ENCODE measurements around the gene RBM20. TPM values are rescaled to one million over a fixed set of nuclear protein-coding genes. Genes with fewer than 3 reads are reported as not detected.
A peak's percentile ranks its signal among the peaks of the same experiment; 100 is the strongest.

Gene RBM20
- polyA plus RNA-seq, 1 donor: 0.96 TPM

GRCh38 chr10:110737886-110738634 is 93.9 kb downstream of the RBM20 start:
- H3K27me3 ChIP-seq (ENCODE audit: control insufficient read depth, insufficient read depth, low read length): no peaks in the 10 kb centered on the region
- no CpG with 5 or more reads among the region's 7 CpGs for WGBS (ENCODE audit: insufficient coverage, low lambda C conversion rate)
- no peaks in the 10 kb centered on the region for H3K36me3 ChIP-seq (ENCODE audit: control insufficient read depth, insufficient read depth, low read length)

GRCh38 chr10:110739811-110740271 is 95.7 kb downstream of the RBM20 start:
- Histone ChIP-seq H3K27ac (ENCODE audit: low read length) (no peak overlapping the region), H3K36me3 (ENCODE audit: control insufficient read depth, insufficient read depth, low read length) (no peaks in the 10 kb centered on the region)
- no CpG with 5 or more reads among the region's 7 CpGs for WGBS (ENCODE audit: insufficient coverage, low lambda C conversion rate)

More at GRCh38 chr10:110737886-110738634, 93.9 kb downstream of the RBM20 start:
- DNase-seq: no peak
- no peak overlapping the region for H3K27ac ChIP-seq (ENCODE audit: low read length)
- no peaks in the 10 kb centered on the region for H3K9me3 ChIP-seq (ENCODE audit: control insufficient read depth, low read depth, low read length)
- H3K4me1 ChIP-seq (ENCODE audit: control insufficient read depth, insufficient read depth, low read length): peaks cover 3% of the 10 kb centered on the region
- H3K4me3 ChIP-seq (ENCODE audit: low read length): no peak overlapping the region

GRCh38 chr10:110742801-110743200 is 98.7 kb downstream of the RBM20 start:
- H3K4me1 ChIP-seq (ENCODE audit: control insufficient read depth, insufficient read depth, low read length): no peaks in the 10 kb centered on the region
- H3K27me3 ChIP-seq (ENCODE audit: control insufficient read depth, insufficient read depth, low read length): no peaks in the 10 kb centered on the region
- H3K9me3 ChIP-seq (ENCODE audit: control insufficient read depth, low read depth, low read length): no peaks in the 10 kb centered on the region
- DNase-seq: no peak
- no peak overlapping the region for H3K27ac ChIP-seq (ENCODE audit: low read length)
- H3K4me3 ChIP-seq (ENCODE audit: low read length): no peak overlapping the region
- no CpG with 5 or more reads among the region's 6 CpGs for WGBS (ENCODE audit: insufficient coverage, low lambda C conversion rate)
- H3K36me3 ChIP-seq (ENCODE audit: control insufficient read depth, insufficient read depth, low read length): no peaks in the 10 kb centered on the region

More at GRCh38 chr10:110739811-110740271, 95.7 kb downstream of the RBM20 start:
- no peak for DNase-seq
- Histone ChIP-seq H3K4me1 (ENCODE audit: control insufficient read depth, insufficient read depth, low read length) (peaks cover 3% of the 10 kb centered on the region), H3K9me3 (ENCODE audit: control insufficient read depth, low read depth, low read length) (no peaks in the 10 kb centered on the region), H3K4me3 (ENCODE audit: low read length) (no peak overlapping the region), H3K27me3 (ENCODE audit: control insufficient read depth, insufficient read depth, low read length) (no peaks in the 10 kb centered on the region)

GRCh38 chr10:110744782-110745181 is 100.6 kb downstream of the RBM20 start:
- H3K4me3 ChIP-seq (ENCODE audit: low read length): no peak overlapping the region
- H3K4me1 ChIP-seq (ENCODE audit: control insufficient read depth, insufficient read depth, low read length): no peaks in the 10 kb centered on the region
- DNase-seq: no peak
- WGBS (ENCODE audit: insufficient coverage, low lambda C conversion rate): 80% methylated on average over 1 of the region's 5 CpGs
- H3K36me3 ChIP-seq (ENCODE audit: control insufficient read depth, insufficient read depth, low read length): no peaks in the 10 kb centered on the region
- H3K9me3 ChIP-seq (ENCODE audit: control insufficient read depth, low read depth, low read length): peaks cover 3% of the 10 kb centered on the region
- H3K27ac ChIP-seq (ENCODE audit: low read length): no peak overlapping the region
- no peaks in the 10 kb centered on the region for H3K27me3 ChIP-seq (ENCODE audit: control insufficient read depth, insufficient read depth, low read length)

- peaks cover 3% of the 10 kb centered on the region for H3K9me3 ChIP-seq (ENCODE audit: control insufficient read depth, low read depth, low read length)
- no peak overlapping the region for H3K4me3 ChIP-seq (ENCODE audit: low read length)
- peak; percentile 67 to 73 for DNase-seq
- no peaks in the 10 kb centered on the region for H3K27me3 ChIP-seq (ENCODE audit: control insufficient read depth, insufficient read depth, low read length)
- H3K4me1 ChIP-seq (ENCODE audit: control insufficient read depth, insufficient read depth, low read length): no peaks in the 10 kb centered on the region
- H3K36me3 ChIP-seq (ENCODE audit: control insufficient read depth, insufficient read depth, low read length): no peaks in the 10 kb centered on the region
- WGBS (ENCODE audit: insufficient coverage, low lambda C conversion rate): no CpG with 5 or more reads among the region's 4 CpGs
- no peak overlapping the region for H3K27ac ChIP-seq (ENCODE audit: low read length)
Observed at GRCh38 chr10:110746254-110746826, 102.2 kb downstream of the RBM20 start.

GRCh38 chr10:110746969-110747608 is 103.0 kb downstream of the RBM20 start:
- peaks cover 3% of the 10 kb centered on the region for H3K9me3 ChIP-seq (ENCODE audit: control insufficient read depth, low read depth, low read length)
- H3K27ac ChIP-seq (ENCODE audit: low read length): no peak overlapping the region
- no peak for DNase-seq
- no peaks in the 10 kb centered on the region for H3K27me3 ChIP-seq (ENCODE audit: control insufficient read depth, insufficient read depth, low read length)
- no peaks in the 10 kb centered on the region for H3K36me3 ChIP-seq (ENCODE audit: control insufficient read depth, insufficient read depth, low read length)
- no CpG with 5 or more reads among the region's 1 CpG for WGBS (ENCODE audit: insufficient coverage, low lambda C conversion rate)
- no peaks in the 10 kb centered on the region for H3K4me1 ChIP-seq (ENCODE audit: control insufficient read depth, insufficient read depth, low read length)
- no peak overlapping the region for H3K4me3 ChIP-seq (ENCODE audit: low read length)

- no peak for DNase-seq
- no peaks in the 10 kb centered on the region for H3K27me3 ChIP-seq (ENCODE audit: control insufficient read depth, insufficient read depth, low read length)
- H3K4me1 ChIP-seq (ENCODE audit: control insufficient read depth, insufficient read depth, low read length): no peaks in the 10 kb centered on the region
- 91% methylated on average over 1 of the region's 2 CpGs for WGBS (ENCODE audit: insufficient coverage, low lambda C conversion rate)
- H3K4me3 ChIP-seq (ENCODE audit: low read length): no peak overlapping the region
- H3K36me3 ChIP-seq (ENCODE audit: control insufficient read depth, insufficient read depth, low read length): no peaks in the 10 kb centered on the region
- peaks cover 3% of the 10 kb centered on the region for H3K9me3 ChIP-seq (ENCODE audit: control insufficient read depth, low read depth, low read length)
- H3K27ac ChIP-seq (ENCODE audit: low read length): no peak overlapping the region
Observed at GRCh38 chr10:110747609-110748464, 103.7 kb downstream of the RBM20 start.

- Histone ChIP-seq H3K27ac (ENCODE audit: low read length) (no peak overlapping the region), H3K4me1 (ENCODE audit: control insufficient read depth, insufficient read depth, low read length) (no peaks in the 10 kb centered on the region), H3K27me3 (ENCODE audit: control insufficient read depth, insufficient read depth, low read length) (no peaks in the 10 kb centered on the region), H3K36me3 (ENCODE audit: control insufficient read depth, insufficient read depth, low read length) (no peaks in the 10 kb centered on the region), H3K9me3 (ENCODE audit: control insufficient read depth, low read depth, low read length) (peaks cover 3% of the 10 kb centered on the region), H3K4me3 (ENCODE audit: low read length) (no peak overlapping the region)
- 80% methylated on average over 3 of the region's 3 CpGs for WGBS (ENCODE audit: insufficient coverage, low lambda C conversion rate)
- no peak for DNase-seq
Observed at GRCh38 chr10:110748970-110749369, 104.8 kb downstream of the RBM20 start.

GRCh38 chr10:110750931-110751330 is 106.8 kb downstream of the RBM20 start:
- Histone ChIP-seq H3K4me1 (ENCODE audit: control insufficient read depth, insufficient read depth, low read length) (no peaks in the 10 kb centered on the region), H3K36me3 (ENCODE audit: control insufficient read depth, insufficient read depth, low read length) (no peaks in the 10 kb centered on the region), H3K27me3 (ENCODE audit: control insufficient read depth, insufficient read depth, low read length) (no peaks in the 10 kb centered on the region), H3K27ac (ENCODE audit: low read length) (no peak overlapping the region), H3K4me3 (ENCODE audit: low read length) (no peak overlapping the region), H3K9me3 (ENCODE audit: control insufficient read depth, low read depth, low read length) (peaks cover 3% of the 10 kb centered on the region)
- DNase-seq: no peak
- WGBS (ENCODE audit: insufficient coverage, low lambda C conversion rate): no CpG with 5 or more reads among the region's 2 CpGs

GRCh38 chr10:110751850-110752249 is 107.7 kb downstream of the RBM20 start:
- 89% methylated on average over 1 of the region's 6 CpGs for WGBS (ENCODE audit: insufficient coverage, low lambda C conversion rate)
- H3K4me1 ChIP-seq (ENCODE audit: control insufficient read depth, insufficient read depth, low read length): peaks cover 6% of the 10 kb centered on the region
- peaks cover 3% of the 10 kb centered on the region for H3K9me3 ChIP-seq (ENCODE audit: control insufficient read depth, low read depth, low read length)
- no peak overlapping the region for H3K27ac ChIP-seq (ENCODE audit: low read length)
- DNase-seq: no peak
- no peaks in the 10 kb centered on the region for H3K27me3 ChIP-seq (ENCODE audit: control insufficient read depth, insufficient read depth, low read length)
- H3K4me3 ChIP-seq (ENCODE audit: low read length): no peak overlapping the region
- H3K36me3 ChIP-seq (ENCODE audit: control insufficient read depth, insufficient read depth, low read length): no peaks in the 10 kb centered on the region
